Tibial nerve (tissue), 4 donors: ENCODE measurements around the gene BMX. TPM values are rescaled to one million over a fixed set of nuclear protein-coding genes. Genes with fewer than 3 reads are reported as not detected.

Source experiments
- DNase-seq, 2 donors: peaks; one replicate each; pipeline ENCODE4 v3.0.0-alpha.2; 2019; ENCODE audit warnings: low spot score in 2 of 2
- H3K27ac ChIP-seq, 4 donors: fragments of 200-600 bp; sonication (generic) in 3 of 4; one replicate each; pipeline ENCODE4 v1.5.1; 2017 to 2019; ENCODE audit warnings: mild to moderate bottlenecking in 1 of 4
- H3K27me3 ChIP-seq, 2 donors: fragments of 200-600 bp; sonication (generic) in 1 of 2; one replicate each; pipeline versions ENCODE4 v1.5.1 to v1.6.0; 2017 to 2019
- H3K36me3 ChIP-seq, 3 donors: fragments of 200-600 bp; sonication (generic); one replicate each; pipeline ENCODE4 v1.5.1; 2018 to 2019
- H3K4me1 ChIP-seq, 4 donors: fragments of 200-600 bp; sonication (generic) in 3 of 4; one replicate each; pipeline ENCODE4 v1.5.1; 2017 to 2019
- H3K4me3 ChIP-seq, 4 donors: fragments of 200-600 bp; sonication (generic) in 3 of 4; one replicate each; pipeline ENCODE4 v1.5.1; 2017 to 2019; ENCODE audit warnings: mild to moderate bottlenecking in 1 of 4, moderate library complexity in 1 of 4
- H3K9me3 ChIP-seq, 4 donors: fragments of 200-600 bp; sonication (generic) in 3 of 4; one replicate each; pipeline ENCODE4 v1.5.1; 2017 to 2019
- EP300 ChIP-seq, 2 donors: sonication (generic); formaldehyde crosslinking; IDR thresholded peaks; one replicate each; pipeline ENCODE4 v1.6.1; 2017; ENCODE audit warnings: antibody characterized with exemption in 2 of 2, mild to moderate bottlenecking in 1 of 2
- POLR2A ChIP-seq, 2 donors: fragments of 450-650 bp; IDR thresholded peaks; one replicate each; pipeline ENCODE4 v1.6.1; 2017; ENCODE audit warnings: antibody characterized with exemption in 2 of 2, mild to moderate bottlenecking in 2 of 2, moderate library complexity in 2 of 2
- WGBS, 2 donors: methylation state at CpG; one replicate each; pipeline ENCODE4 v1.1.5; 2018; 5-methylcytosine and 5-hydroxymethylcytosine counted together
- total RNA-seq, 4 donors: library from RNA; depleted of rRNA; stranded (reverse); fragments of >200 nt; gene quantifications; one replicate each; pipeline ENCODE4 v1.1.0, GENCODE V29; 2016
- TF ChIP-seq, protein P1 (sequence below), 5 experiments: fragments of 200-600 bp in 3 of 5; fragments of 450-650 bp in 2 of 5; sonication (generic) in 3 of 5; IDR thresholded peaks; one replicate each; pipeline ENCODE4 v1.5.1; 2016 to 2019; ENCODE audit warnings: antibody characterized with exemption in 5 of 5, mild to moderate bottlenecking in 3 of 5, moderate library complexity in 2 of 5

BMX gene
- total RNA-seq, 4 donors from 2014 or later = 1.8 to 5.9 (median 3.4) TPM

DNA sequence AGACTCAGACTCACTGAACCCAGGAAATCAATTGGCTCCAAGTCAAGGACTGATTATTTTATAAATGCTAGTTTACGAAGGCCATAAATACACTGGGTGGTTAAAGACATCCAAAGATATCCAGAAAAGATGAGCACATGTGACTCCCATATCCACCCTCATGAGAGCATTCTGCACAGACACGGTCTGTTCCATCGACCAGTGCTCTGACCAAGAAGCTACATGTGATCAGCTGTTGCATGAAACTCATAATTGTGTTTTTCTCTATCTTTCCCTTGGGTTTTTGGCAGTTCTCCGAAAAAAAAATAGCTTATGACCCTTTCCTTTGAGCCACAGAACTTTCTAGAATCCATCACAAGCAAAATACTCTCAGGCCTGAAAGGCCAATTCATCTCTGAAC is 4.8 kb upstream of the BMX start:
- peaks cover 0 to 23% of the 10 kb centered on the region in 2 donors for H3K27me3 ChIP-seq
- no peak overlapping the region for H3K4me3 ChIP-seq
- peaks cover 0 to under 1% (median 0%) of the 10 kb centered on the region in 3 donors for H3K36me3 ChIP-seq
- DNase-seq = no peak
- no peak overlapping the region for H3K27ac ChIP-seq
- peaks cover 0 to 5% (median 0%) of the 10 kb centered on the region in 4 donors for H3K4me1 ChIP-seq
- no peaks in the 10 kb centered on the region for H3K9me3 ChIP-seq
- TF ChIP-seq, protein P1, sequence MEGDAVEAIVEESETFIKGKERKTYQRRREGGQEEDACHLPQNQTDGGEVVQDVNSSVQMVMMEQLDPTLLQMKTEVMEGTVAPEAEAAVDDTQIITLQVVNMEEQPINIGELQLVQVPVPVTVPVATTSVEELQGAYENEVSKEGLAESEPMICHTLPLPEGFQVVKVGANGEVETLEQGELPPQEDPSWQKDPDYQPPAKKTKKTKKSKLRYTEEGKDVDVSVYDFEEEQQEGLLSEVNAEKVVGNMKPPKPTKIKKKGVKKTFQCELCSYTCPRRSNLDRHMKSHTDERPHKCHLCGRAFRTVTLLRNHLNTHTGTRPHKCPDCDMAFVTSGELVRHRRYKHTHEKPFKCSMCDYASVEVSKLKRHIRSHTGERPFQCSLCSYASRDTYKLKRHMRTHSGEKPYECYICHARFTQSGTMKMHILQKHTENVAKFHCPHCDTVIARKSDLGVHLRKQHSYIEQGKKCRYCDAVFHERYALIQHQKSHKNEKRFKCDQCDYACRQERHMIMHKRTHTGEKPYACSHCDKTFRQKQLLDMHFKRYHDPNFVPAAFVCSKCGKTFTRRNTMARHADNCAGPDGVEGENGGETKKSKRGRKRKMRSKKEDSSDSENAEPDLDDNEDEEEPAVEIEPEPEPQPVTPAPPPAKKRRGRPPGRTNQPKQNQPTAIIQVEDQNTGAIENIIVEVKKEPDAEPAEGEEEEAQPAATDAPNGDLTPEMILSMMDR (IDR thresholded peaks at IDR 0.05) = no peak
- 56 to 57% methylated on average over 4 of the region's 4 CpGs for whole genome bisulfite sequencing, 2 donors

DNA sequence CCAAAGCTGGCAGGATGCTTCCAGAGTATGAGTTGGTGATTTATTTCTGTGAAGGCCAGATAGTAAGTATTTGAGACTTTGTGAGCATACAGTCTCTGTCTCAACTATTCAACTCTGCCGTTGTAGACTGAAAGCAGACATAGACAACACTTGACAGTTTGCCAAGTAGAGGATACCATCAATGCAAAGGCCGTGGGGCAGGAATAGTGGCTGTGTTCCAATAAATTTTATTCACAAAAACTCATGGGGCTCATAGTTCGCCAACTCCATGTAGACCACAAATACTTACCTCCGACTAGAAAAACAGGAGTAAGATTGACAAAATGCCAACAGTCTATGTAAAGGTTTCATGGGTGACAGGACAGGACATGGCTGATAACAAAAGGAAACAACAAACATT is 3.8 kb upstream of the BMX start:
- 33 to 50% methylated on average over 4 of the region's 4 CpGs for WGBS, 2 donors
- no peak for DNase-seq
- Histone ChIP-seq H3K4me1 (peaks cover 0 to 3% (median 0%) of the 10 kb centered on the region in 4 donors), H3K36me3 (no peaks in the 10 kb centered on the region), H3K27ac (no peak overlapping the region), H3K4me3 (no peak overlapping the region), H3K27me3 (peaks cover 0 to 23% of the 10 kb centered on the region in 2 donors), H3K9me3 (no peaks in the 10 kb centered on the region)
- TF ChIP-seq POLR2A (IDR thresholded peaks at IDR 0.05) (no peak), EP300 (IDR thresholded peaks at IDR 0.05) (no peak)
- TF ChIP-seq, protein P1 (IDR thresholded peaks at IDR 0.05) = no peak

DNA sequence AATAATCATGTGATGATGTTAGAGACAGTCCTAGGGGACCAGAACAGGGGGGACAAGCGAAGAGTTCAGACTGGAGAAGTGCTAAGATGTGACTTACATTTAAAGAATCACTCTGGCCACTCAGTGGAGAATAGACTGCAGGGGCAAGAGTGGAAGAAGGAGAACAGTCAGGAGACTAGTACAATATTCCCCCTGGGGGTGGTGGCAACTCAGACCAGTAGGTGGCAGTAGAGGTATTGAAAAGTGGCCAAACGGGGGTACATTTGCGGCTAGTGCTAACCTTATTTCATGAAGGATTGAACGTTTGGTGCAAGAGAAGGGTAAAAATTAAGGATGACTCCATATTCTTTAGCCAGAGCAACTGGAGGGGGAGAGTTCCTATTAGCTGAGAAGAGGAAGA is 2.7 kb upstream of the BMX start:
- DNase-seq = peak in 1 of 2 donors; percentile 36
- no peak for TF ChIP-seq EP300 (IDR thresholded peaks at IDR 0.05)
- TF ChIP-seq, protein P1 (IDR thresholded peaks at IDR 0.05) = peak; percentile 18 to 38 (median 33)
- no peaks in the 10 kb centered on the region for H3K36me3 ChIP-seq
- no peaks in the 10 kb centered on the region for H3K9me3 ChIP-seq
- peaks cover 0 to 20% of the 10 kb centered on the region in 2 donors for H3K27me3 ChIP-seq
- no peak overlapping the region for H3K4me3 ChIP-seq
- WGBS, 2 donors = 16 to 22% methylated on average over 4 of the region's 4 CpGs
- H3K27ac ChIP-seq = no peak overlapping the region
- H3K4me1 ChIP-seq = no peaks in the 10 kb centered on the region

DNA sequence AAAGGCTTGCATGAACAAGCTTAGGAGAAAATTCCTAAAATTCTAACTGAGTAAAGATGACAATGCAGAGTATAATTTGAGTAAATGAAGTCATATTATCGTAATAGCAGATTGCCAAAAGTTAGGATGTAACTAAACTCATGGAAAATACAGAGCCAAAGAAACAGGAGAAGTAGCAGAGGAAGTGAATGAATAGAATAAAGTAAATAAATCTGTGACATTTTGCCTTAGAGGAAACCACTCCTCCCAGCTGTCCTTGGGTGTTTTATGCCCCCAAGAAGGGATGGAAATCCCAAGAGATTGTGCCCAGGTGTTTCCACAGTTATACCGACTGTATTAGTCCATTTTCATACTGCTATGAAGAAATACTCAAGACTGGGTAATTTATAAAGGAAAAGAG is 1.9 kb upstream of the BMX start:
- Histone ChIP-seq H3K9me3 (no peaks in the 10 kb centered on the region), H3K27ac (no peak overlapping the region), H3K27me3 (peaks cover 0 to 12% of the 10 kb centered on the region in 2 donors), H3K4me3 (no peak overlapping the region), H3K36me3 (no peaks in the 10 kb centered on the region), H3K4me1 (no peaks in the 10 kb centered on the region)
- DNase-seq = no peak
- TF ChIP-seq EP300 (IDR thresholded peaks at IDR 0.05) = no peak
- TF ChIP-seq, protein P1 (IDR thresholded peaks at IDR 0.05) = no peak
- no peak for TF ChIP-seq POLR2A (IDR thresholded peaks at IDR 0.05)
- WGBS, 2 donors = 72 to 74% methylated on average over 2 of the region's 2 CpGs

DNA sequence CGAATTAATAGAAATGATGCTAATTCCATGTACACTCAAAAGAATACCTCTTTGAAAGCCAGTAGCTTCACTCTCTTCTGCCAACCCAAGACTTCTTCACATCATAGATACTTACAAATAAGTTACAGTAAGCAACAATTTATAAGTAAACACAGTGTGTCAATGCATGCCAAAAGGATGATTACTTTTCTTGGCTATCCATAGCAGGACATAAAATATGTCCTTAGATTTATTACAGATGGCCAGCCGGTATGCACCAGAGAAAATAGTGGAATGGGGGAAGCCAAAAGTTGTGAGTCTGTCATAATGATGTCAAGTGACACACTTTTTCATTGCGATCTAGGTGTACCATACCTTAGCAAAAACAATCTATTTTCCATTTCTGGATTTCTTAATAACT is 631 bp upstream of the BMX start:
- no peak for DNase-seq
- Histone ChIP-seq H3K36me3 (no peaks in the 10 kb centered on the region), H3K27me3 (peaks cover 0 to 13% of the 10 kb centered on the region in 2 donors), H3K4me1 (no peaks in the 10 kb centered on the region), H3K9me3 (no peaks in the 10 kb centered on the region), H3K4me3 (no peak overlapping the region), H3K27ac (no peak overlapping the region)
- TF ChIP-seq, protein P1 (IDR thresholded peaks at IDR 0.05) = no peak
- TF ChIP-seq POLR2A (IDR thresholded peaks at IDR 0.05) = no peak
- TF ChIP-seq EP300 (IDR thresholded peaks at IDR 0.05) = no peak
- WGBS, 2 donors = 75 to 76% methylated on average over 3 of the region's 3 CpGs
